ENCODE measurements around the gene MCTP1. TPM values are rescaled to one million over a fixed set of nuclear protein-coding genes. Genes with fewer than 3 reads are reported as not detected.

Gene MCTP1
- total and polyA plus RNA-seq, 9 of the 15 experiments (the other 6 are each of a cell fraction or from before 2014, with no cell fraction given): 0.04 to 0.93 (median 0.06) TPM; not detected in 4

DNA sequence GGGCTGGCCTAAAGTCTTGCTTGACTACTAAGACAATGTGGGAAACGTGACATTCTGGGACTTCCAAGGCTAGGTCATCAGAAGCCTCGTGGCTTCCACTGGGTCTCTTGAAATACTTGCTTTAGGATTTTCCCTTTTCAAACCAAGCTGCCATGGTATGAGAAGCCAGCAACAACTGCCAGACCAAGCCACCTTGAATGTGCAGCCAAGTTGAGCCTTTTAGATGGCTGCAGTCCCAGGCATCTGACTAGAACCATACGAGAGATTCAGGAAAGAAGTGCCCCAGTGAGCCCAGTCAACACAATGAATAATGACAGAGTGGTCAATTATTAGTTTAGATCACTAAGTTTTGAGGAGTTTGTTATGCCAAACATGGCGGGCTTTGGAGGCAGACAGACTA lies 523.1 kb downstream of the MCTP1 start (continued):
- TF ChIP-seq PCBP1 (IDR thresholded peaks at IDR 0.05; ENCODE audit: low read depth, low read length, poor library complexity, severe bottlenecking): no peak
- no peak for TF ChIP-seq POLR2AphosphoS5 (IDR thresholded peaks at IDR 0.05; ENCODE audit: control insufficient read depth, insufficient read depth, low read depth, low read length)

DNA sequence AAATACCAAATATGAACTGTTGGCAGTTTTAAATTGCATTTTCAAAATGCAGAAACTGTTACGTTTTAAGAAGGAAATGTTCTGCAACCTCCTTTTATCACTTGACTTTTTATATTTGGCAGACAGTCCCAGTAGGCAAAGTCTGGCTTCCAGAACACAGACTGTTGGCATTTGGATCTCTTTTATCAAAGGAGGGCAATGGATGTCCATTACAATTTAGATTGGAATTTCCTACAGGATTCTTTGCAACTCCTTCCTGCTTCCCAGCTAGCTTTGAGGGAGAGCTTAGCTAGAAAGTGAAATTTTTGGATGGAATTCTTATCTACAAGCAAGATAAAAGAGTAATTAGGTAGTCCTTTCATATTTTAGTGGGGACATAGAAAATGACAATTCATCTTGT lies 523.8 kb downstream of the MCTP1 start:
- Histone ChIP-seq H3K4me1 (replicated peaks in 1 of 2; ENCODE audit: control insufficient read depth in 2 of 2, insufficient read depth in 2 of 2, low read length in 2 of 2) (no peaks in the 10 kb centered on the region), H3K36me3 (ENCODE audit: control insufficient read depth, insufficient read depth, low read length) (no peaks in the 10 kb centered on the region), H3K79me2 (ENCODE audit: control insufficient read depth, insufficient read depth, low read length) (no peaks in the 10 kb centered on the region), H3K9me3 (replicated peaks; ENCODE audit: control insufficient read depth, insufficient read depth, low read depth, low read length) (no peaks in the 10 kb centered on the region), H3K9ac (ENCODE audit: insufficient read depth in 1 of 2, low read depth in 2 of 2, low read length in 2 of 2) (no peak overlapping the region), H3K4me2 (ENCODE audit: insufficient read depth, low read length) (no peak overlapping the region), H3K9me1 (ENCODE audit: control insufficient read depth, insufficient read depth, low read length) (no peaks in the 10 kb centered on the region), H3K27ac (ENCODE audit: extremely low read depth, low read depth, low read length) (no peak overlapping the region), H3K27me3 (ENCODE audit: control insufficient read depth in 2 of 2, insufficient read depth in 2 of 2, low read length in 2 of 2) (peaks cover 3 to 4% of the 10 kb centered on the region in 2 experiments; a peak in 1 of 5 replicates), H3K4me3 (no peak overlapping the region), H4K20me1 (replicated peaks; ENCODE audit: control insufficient read depth, insufficient read depth, low read length) (no peaks in the 10 kb centered on the region), H2AFZ (ENCODE audit: low read depth, low read length) (no peak overlapping the region)
- CTCF ChIA-PET (ENCODE audit: low intra/inter-chr PET ratio): no interaction called here
- intact Hi-C loops (cut with micrococcal nuclease) (no loop called here), in situ Hi-C loops (cut with MboI) (no loop called here)
- BruUV-seq (replicated peaks): no TSS peak
- DNase-seq (ENCODE audit: extremely low read depth in 1 of 4, low spot score in 3 of 4) (no peak), ATAC-seq (no peak), FAIRE-seq (no peak)
- POLR2A ChIA-PET: no interaction called here
- WGBS (ENCODE audit: insufficient coverage, low coverage, missing lambda C conversion rate): 0% methylated on average over 1 of the region's 1 CpG
- TF ChIP-seq ZNF3 (CRISPR knock-in tag; IDR thresholded peaks at IDR 0.05) (no peak), KDM2B (CRISPR knock-in tag; IDR thresholded peaks at IDR 0.05) (no peak), RBBP5 (IDR thresholded peaks at IDR 0.05; ENCODE audit: borderline replicate concordance, insufficient read depth, low read length, poor library complexity, severe bottlenecking) (no peak), ZNF696 (CRISPR knock-in tag; conservative IDR thresholded peaks at IDR 0.05) (no peak), ZNF586 (CRISPR knock-in tag; conservative IDR thresholded peaks at IDR 0.05) (no peak), RNF2 (IDR thresholded peaks at IDR 0.05) (no peak), ELF4 (CRISPR knock-in tag; IDR thresholded peaks at IDR 0.05) (no peak)
- TF ChIP-seq, protein P1, sequence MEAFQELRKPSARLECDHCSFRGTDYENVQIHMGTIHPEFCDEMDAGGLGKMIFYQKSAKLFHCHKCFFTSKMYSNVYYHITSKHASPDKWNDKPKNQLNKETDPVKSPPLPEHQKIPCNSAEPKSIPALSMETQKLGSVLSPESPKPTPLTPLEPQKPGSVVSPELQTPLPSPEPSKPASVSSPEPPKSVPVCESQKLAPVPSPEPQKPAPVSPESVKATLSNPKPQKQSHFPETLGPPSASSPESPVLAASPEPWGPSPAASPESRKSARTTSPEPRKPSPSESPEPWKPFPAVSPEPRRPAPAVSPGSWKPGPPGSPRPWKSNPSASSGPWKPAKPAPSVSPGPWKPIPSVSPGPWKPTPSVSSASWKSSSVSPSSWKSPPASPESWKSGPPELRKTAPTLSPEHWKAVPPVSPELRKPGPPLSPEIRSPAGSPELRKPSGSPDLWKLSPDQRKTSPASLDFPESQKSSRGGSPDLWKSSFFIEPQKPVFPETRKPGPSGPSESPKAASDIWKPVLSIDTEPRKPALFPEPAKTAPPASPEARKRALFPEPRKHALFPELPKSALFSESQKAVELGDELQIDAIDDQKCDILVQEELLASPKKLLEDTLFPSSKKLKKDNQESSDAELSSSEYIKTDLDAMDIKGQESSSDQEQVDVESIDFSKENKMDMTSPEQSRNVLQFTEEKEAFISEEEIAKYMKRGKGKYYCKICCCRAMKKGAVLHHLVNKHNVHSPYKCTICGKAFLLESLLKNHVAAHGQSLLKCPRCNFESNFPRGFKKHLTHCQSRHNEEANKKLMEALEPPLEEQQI (IDR thresholded peaks at IDR 0.05): no peak
- TF ChIP-seq, protein P2, sequence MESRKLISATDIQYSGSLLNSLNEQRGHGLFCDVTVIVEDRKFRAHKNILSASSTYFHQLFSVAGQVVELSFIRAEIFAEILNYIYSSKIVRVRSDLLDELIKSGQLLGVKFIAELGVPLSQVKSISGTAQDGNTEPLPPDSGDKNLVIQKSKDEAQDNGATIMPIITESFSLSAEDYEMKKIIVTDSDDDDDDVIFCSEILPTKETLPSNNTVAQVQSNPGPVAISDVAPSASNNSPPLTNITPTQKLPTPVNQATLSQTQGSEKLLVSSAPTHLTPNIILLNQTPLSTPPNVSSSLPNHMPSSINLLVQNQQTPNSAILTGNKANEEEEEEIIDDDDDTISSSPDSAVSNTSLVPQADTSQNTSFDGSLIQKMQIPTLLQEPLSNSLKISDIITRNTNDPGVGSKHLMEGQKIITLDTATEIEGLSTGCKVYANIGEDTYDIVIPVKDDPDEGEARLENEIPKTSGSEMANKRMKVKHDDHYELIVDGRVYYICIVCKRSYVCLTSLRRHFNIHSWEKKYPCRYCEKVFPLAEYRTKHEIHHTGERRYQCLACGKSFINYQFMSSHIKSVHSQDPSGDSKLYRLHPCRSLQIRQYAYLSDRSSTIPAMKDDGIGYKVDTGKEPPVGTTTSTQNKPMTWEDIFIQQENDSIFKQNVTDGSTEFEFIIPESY (CRISPR knock-in tag; IDR thresholded peaks at IDR 0.05): no peak
- TF ChIP-seq, protein P3, sequence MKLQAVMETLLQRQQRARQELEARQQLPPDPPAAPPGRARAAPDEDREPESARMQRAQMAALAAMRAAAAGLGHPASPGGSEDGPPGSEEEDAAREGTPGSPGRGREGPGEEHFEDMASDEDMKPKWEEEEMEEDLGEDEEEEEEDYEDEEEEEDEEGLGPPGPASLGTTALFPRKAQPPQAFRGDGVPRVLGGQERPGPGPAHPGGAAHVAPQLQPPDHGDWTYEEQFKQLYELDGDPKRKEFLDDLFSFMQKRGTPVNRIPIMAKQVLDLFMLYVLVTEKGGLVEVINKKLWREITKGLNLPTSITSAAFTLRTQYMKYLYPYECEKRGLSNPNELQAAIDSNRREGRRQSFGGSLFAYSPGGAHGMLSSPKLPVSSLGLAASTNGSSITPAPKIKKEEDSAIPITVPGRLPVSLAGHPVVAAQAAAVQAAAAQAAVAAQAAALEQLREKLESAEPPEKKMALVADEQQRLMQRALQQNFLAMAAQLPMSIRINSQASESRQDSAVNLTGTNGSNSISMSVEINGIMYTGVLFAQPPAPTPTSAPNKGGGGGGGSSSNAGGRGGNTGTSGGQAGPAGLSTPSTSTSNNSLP (IDR thresholded peaks at IDR 0.05; ENCODE audit: borderline replicate concordance, low read depth, low read length): no peak
- TF ChIP-seq, protein P4, sequence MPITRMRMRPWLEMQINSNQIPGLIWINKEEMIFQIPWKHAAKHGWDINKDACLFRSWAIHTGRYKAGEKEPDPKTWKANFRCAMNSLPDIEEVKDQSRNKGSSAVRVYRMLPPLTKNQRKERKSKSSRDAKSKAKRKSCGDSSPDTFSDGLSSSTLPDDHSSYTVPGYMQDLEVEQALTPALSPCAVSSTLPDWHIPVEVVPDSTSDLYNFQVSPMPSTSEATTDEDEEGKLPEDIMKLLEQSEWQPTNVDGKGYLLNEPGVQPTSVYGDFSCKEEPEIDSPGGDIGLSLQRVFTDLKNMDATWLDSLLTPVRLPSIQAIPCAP (CRISPR knock-in tag; IDR thresholded peaks at IDR 0.05; ENCODE audit: borderline replicate concordance): no peak
